Measurements from ENCODE around the gene SSX2. TPM values are rescaled to one million over a fixed set of nuclear protein-coding genes. Genes with fewer than 3 reads are reported as not detected.

The SSX2 gene
- polyA plus RNA-seq, 4 donors, result not detected

Other genes starting within 250 kb of the SSX2 start
- gene XAGE1A, start 211.4 kb downstream of the SSX2 start, polyA plus RNA-seq, result not detected
- not detected for gene XAGE1B, start 190.1 kb downstream of the SSX2 start, polyA plus RNA-seq
- gene SSX7, start 52.3 kb downstream of the SSX2 start, polyA plus RNA-seq, result not detected
- gene SSX2B, start 44.1 kb upstream of the SSX2 start, polyA plus RNA-seq, result not detected
- gene SPANXN5, start 90.2 kb upstream of the SSX2 start, polyA plus RNA-seq, result not detected
- not detected for gene XAGE5, start 104.1 kb upstream of the SSX2 start, polyA plus RNA-seq
- gene XAGE3, start 160.9 kb upstream of the SSX2 start, polyA plus RNA-seq, result not detected
- gene FAM156B, start 190.2 kb upstream of the SSX2 start, polyA plus RNA-seq, result 10 to 100 TPM; 11.3 to 59.9 (median 33.2) TPM

All from small intestine (tissue), 4 donors.